HEK293T (cell line): ENCODE data around the gene USP8.
"Not testable (repeated sequence)": the region's sequence is repeated elsewhere in the genome, so short reads cannot be mapped to it uniquely, and the experiment has no call there.

Experiments
- CTCF ChIA-PET: fragments of 350-600 bp; formaldehyde crosslinking; extraction: SDS; loops from one replicate; lab custom pipeline; 2021; ENCODE audit warnings: antibody characterized with exemption, inconsistent platforms; lab: Yijun Ruan, JAX
- POLR2A ChIA-PET: fragments of 350-600 bp; formaldehyde crosslinking; extraction: SDS; loops from one replicate; lab custom pipeline; 2020; ENCODE audit warnings: antibody characterized with exemption, inconsistent platforms; lab: Yijun Ruan, JAX
- DNase-seq: peaks from one replicate; pipeline ENCODE4 v3.0.0; 2012; ENCODE audit warnings: mixed read lengths; ENCODE audit errors: extremely low spot score
- ARNT ChIP-seq: fragments of 450-650 bp; IDR thresholded peaks from 2 replicates; pipeline ENCODE4 v1.6.1; 2017; ENCODE audit warnings: mild to moderate bottlenecking
- BHLHE40 ChIP-seq: fragments of 450-650 bp; IDR thresholded peaks from 2 replicates; pipeline ENCODE4 v1.6.1; 2016; ENCODE audit warnings: mild to moderate bottlenecking, moderate library complexity, borderline replicate concordance
- CTBP1 ChIP-seq: fragments of 450-650 bp; IDR thresholded peaks from 2 replicates; pipeline ENCODE4 v1.6.1; 2016; ENCODE audit warnings: borderline replicate concordance
- ELF4 ChIP-seq: fragments of 450-650 bp; IDR thresholded peaks from 2 replicates; pipeline ENCODE4 v1.6.1; 2017; ENCODE audit warnings: antibody characterized with exemption
- FOXA1 ChIP-seq: fragments of 450-650 bp; IDR thresholded peaks from 2 replicates; pipeline ENCODE4 v1.6.1; 2016; ENCODE audit warnings: mild to moderate bottlenecking
- FOXK2 ChIP-seq: fragments of 450-650 bp; IDR thresholded peaks from 2 replicates; pipeline ENCODE4 v1.6.1; 2016; ENCODE audit warnings: mild to moderate bottlenecking
- FOXM1 ChIP-seq: fragments of 450-650 bp; IDR thresholded peaks from 2 replicates; pipeline ENCODE4 v1.6.1; 2017; ENCODE audit warnings: mild to moderate bottlenecking, borderline replicate concordance
- HDGF ChIP-seq: fragments of 450-650 bp; IDR thresholded peaks from 2 replicates; pipeline ENCODE4 v1.6.1; 2017; ENCODE audit warnings: antibody characterized with exemption, borderline replicate concordance
- L3MBTL2 ChIP-seq: fragments of 450-650 bp; conservative IDR thresholded peaks from 2 replicates; pipeline ENCODE4 v1.6.1; 2016; ENCODE audit warnings: mild to moderate bottlenecking
- LEF1 ChIP-seq: fragments of 450-650 bp; IDR thresholded peaks from 2 replicates; pipeline ENCODE4 v1.6.1; 2017; ENCODE audit warnings: mild to moderate bottlenecking, borderline replicate concordance
- NFRKB ChIP-seq: fragments of 450-650 bp; IDR thresholded peaks from 2 replicates; pipeline ENCODE4 v1.6.1; 2016; ENCODE audit warnings: mild to moderate bottlenecking, moderate library complexity
- SP1 ChIP-seq: fragments of 450-650 bp; IDR thresholded peaks from 2 replicates; pipeline ENCODE4 v1.6.1; 2017
- SUZ12 ChIP-seq: fragments of 450-650 bp; IDR thresholded peaks from 2 replicates; pipeline ENCODE4 v1.6.1; 2016; ENCODE audit warnings: mild to moderate bottlenecking
- TARDBP ChIP-seq: fragments of 450-650 bp; IDR thresholded peaks from 2 replicates; pipeline ENCODE4 v1.6.1; 2016
- ZNF384 ChIP-seq: fragments of 450-650 bp; IDR thresholded peaks from 2 replicates; pipeline ENCODE4 v1.6.1; 2016
- TF ChIP-seq, protein P1 (sequence below): fragments of 450-650 bp; IDR thresholded peaks from 2 replicates; pipeline ENCODE4 v1.6.1; 2016

Gene USP8

DNA sequence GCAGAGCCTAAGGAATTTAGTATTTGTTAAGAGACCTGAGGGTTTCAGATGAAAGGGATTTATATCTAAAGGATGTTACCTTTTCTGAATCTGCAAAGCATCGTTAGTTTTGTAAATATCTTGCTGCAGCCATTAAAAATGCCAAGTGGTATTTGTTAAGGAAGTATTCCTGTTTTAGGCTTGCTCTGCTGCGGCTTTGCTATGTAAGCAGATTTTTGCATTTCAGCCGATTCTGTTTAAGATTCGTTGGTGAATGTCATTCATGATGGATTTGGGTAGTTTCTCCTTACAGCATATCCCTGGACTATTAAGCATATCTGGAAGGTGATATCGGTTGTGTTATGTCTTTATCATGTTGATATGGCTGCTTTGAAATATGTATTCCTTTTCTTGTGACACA, 1.0 kb downstream of the USP8 start:
- POLR2A ChIA-PET, result interaction anchor here (1.2 to 2.0 kb wide), 2 partner anchors 69 to 71 kb away, joined by 5 to 18 read pairs; partner anchors contain the start of gene GABPB1

DNA sequence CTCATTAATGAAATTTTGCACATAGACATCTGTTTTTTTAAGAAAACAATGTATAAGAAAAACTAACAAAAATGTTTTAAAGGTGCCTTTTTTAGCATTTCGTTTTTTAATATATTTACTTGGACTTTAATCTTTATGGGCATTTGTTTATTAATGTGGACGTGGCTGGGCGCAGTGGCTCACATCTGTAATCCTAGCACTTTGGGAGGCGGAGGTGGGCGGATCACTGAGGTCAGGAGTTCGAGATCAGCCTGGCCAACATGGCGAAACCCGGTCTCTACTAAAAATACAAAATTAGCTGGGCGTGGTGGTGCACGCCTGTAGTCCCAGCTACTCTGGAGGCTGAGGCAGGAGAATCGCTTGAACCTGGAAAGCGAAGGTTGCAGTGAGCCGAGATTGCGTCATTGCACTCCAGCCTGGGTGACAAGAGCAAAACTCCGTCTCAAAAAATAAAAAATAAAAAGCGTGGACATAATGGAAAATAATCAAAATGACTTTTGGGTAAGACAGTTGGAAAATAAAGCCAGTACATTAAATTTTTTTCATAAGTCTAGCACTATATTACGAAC, 1.6 kb downstream of the USP8 start:
- CTCF ChIA-PET, DNase-seq, POLR2A ChIA-PET: not testable (repeated sequence)

More for the DNA sequence above, 1.0 kb downstream of the USP8 start:
- no peak for DNase-seq
- TF ChIP-seq L3MBTL2, result no peak
- no peak for TF ChIP-seq ARNT
- CTCF ChIA-PET, result no interaction called here

DNA sequence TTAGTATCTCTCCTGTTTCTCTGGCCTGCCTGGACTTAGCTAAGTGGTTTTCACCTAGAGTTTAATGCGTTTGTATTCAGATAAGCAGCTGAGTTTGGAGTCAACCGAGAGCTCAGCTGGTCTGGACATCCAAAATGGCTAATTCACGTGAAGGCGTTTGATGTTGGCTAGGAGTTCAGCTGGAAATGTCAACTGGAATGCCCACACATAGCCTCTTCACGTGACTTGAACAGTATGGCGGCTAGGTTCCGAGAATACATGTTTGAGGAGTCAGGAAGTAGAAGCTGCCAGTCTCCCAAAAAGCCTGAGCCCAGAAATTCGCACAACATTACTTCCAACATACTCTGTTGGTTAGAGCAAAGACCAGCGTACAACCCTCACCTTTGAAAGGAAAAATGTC, 2.2 kb downstream of the USP8 start:
- CTCF ChIA-PET, result no interaction called here

DNA sequence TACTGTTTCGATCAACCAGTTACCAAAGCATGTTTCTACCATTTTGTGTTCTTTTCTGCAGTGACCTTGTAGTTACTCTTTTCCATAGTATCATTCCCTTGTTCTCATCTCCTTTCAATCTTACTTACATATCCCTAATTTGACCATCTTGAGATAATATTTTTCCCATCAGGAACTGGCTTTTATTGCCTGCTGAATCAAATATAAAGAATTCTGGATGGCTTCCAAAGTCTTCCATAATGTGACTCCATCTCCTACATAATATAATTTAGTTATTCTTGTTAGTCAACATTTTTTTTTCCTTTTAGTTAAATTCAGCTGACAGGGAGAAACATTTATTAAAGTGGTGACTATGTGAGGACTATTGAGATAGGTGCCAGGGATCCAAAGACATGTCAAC, 7.0 kb downstream of the USP8 start:
- TF ChIP-seq ELF4 (no peak), ZNF384 (no peak), L3MBTL2 (no peak), SP1 (no peak), FOXK2 (no peak), BHLHE40 (no peak), TARDBP (no peak), LEF1 (no peak), FOXM1 (no peak), CTBP1 (no peak), ARNT (no peak), NFRKB (no peak), FOXA1 (no peak), HDGF (no peak), SUZ12 (no peak)
- TF ChIP-seq, protein P1, sequence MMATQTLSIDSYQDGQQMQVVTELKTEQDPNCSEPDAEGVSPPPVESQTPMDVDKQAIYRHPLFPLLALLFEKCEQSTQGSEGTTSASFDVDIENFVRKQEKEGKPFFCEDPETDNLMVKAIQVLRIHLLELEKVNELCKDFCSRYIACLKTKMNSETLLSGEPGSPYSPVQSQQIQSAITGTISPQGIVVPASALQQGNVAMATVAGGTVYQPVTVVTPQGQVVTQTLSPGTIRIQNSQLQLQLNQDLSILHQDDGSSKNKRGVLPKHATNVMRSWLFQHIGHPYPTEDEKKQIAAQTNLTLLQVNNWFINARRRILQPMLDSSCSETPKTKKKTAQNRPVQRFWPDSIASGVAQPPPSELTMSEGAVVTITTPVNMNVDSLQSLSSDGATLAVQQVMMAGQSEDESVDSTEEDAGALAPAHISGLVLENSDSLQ, result no peak
- no peak for DNase-seq
- CTCF ChIA-PET, result no interaction called here
- POLR2A ChIA-PET, result no interaction called here

More for the DNA sequence above, 2.2 kb downstream of the USP8 start:
- POLR2A ChIA-PET, result no interaction called here
- no peak for DNase-seq
- no peak for TF ChIP-seq BHLHE40

DNA sequence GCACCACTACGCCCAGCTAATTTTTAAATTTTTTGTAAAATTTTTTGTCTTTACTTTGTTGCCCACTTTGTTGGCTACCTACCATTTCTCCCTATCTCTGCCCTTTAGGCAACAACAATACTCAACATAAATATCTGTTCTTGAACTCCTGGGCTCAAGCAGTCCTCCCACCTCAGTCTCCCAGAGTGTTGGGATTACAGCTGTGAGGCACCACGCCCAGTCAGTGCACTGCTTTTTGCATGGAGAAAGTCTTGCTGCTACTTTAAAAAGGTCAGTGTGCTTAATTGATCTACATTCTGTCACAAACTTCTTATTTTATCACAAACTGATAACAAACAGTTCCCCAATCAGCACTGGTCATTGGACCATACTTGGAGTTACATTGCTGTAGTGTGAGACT, 8.0 kb downstream of the USP8 start:
- no peak for TF ChIP-seq NFRKB
- no peak for TF ChIP-seq BHLHE40
- TF ChIP-seq LEF1, result no peak
- TF ChIP-seq ELF4, result no peak
- TF ChIP-seq CTBP1, result no peak
- no peak for TF ChIP-seq FOXM1
- TF ChIP-seq L3MBTL2, result no peak
- TF ChIP-seq ARNT, result no peak
- no peak for TF ChIP-seq SP1
- no peak for TF ChIP-seq ZNF384
- TF ChIP-seq FOXK2, result no peak
- TF ChIP-seq, protein P1, result no peak
- DNase-seq, result no peak
- CTCF ChIA-PET, result interaction anchor here (0.6 kb wide), 1 partner anchor 97 kb away, joined by 8 read pairs; no protein-coding TSS in a partner anchor
- POLR2A ChIA-PET, result no interaction called here

DNA sequence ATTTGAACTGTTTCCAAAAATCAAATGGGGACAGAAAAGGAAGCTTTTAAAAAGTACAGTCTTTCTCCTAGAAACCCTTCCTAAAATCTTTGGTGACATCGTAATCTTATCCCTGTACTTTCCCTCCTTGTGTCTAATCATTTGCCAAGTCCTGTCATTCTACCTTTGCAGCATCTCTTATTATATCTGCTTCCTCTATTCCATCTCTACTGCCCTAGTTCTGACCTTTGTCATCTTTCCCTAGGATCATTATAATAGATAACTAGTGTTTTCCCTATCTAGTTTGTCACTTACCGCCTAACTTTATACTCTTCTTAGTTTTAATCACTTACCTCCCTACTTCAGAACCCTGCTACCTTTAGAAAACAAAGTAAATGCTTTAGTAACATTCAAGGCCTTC, 11.6 kb downstream of the USP8 start:
- CTCF ChIA-PET, result no interaction called here
- TF ChIP-seq SP1 (no peak), LEF1 (no peak), FOXK2 (no peak), HDGF (no peak), BHLHE40 (no peak), FOXM1 (no peak), NFRKB (no peak), ARNT (no peak), CTBP1 (no peak), TARDBP (no peak), ELF4 (no peak), L3MBTL2 (no peak), ZNF384 (no peak), SUZ12 (no peak), FOXA1 (no peak)
- TF ChIP-seq, protein P1, result no peak

DNA sequence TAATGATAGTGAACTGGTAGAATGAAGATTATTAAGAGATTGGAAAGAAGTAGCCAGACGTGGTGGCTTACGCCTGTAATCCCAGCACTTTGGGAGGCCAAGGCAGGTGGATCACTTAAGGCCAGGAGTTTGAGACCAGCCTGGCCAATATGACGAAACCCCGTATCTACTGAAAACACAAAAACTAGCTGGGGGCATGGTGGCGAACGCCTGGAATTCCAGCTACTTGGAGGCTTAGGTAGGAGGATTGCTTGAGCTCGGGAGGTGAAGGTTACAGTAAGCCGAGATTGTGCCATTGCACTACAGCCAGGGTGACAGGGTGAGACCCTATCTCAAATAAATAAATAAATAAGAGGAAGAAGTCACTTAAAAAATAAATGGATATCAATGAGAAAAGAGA, 14.0 kb downstream of the USP8 start:
- POLR2A ChIA-PET, result no interaction called here
- TF ChIP-seq FOXK2 (no peak), TARDBP (no peak), BHLHE40 (no peak), NFRKB (no peak), LEF1 (no peak), ZNF384 (no peak)
- TF ChIP-seq, protein P1, result no peak
- CTCF ChIA-PET, result no interaction called here
- no peak for DNase-seq

More for the DNA sequence above, 11.6 kb downstream of the USP8 start:
- POLR2A ChIA-PET, result no interaction called here
- DNase-seq, result no peak
